CD4-positive, alpha-beta T cell treated with Interferon alpha-2 for 1 hour (primary cell): ENCODE measurements around the gene MMP28.

Experiments
- DNase-seq, 2 donors: peaks; one replicate each; pipeline ENCODE4 v3.0.0-alpha.2; 2020 to 2022

MMP28 gene

DNA sequence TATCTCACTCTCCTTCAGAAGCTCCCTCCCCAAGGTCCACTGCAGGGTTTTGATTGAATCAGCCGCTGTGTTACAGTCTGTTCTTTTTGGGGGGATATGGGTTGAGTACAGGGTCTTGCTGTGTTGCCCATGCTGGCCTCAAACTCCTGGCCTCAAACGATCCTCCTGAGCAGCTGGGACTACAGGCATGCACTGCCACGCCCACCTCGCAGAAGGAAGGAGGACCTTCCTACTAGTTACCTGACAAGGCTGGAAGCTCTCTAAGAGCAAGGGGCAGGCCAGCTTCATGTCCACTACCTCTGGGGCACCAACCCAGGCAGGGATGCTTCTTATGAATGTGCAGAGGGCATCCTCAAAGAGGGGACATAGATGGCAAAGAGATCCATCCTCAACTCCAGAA is 1.9 kb upstream of the MMP28 start:
- no peak for DNase-seq

DNA sequence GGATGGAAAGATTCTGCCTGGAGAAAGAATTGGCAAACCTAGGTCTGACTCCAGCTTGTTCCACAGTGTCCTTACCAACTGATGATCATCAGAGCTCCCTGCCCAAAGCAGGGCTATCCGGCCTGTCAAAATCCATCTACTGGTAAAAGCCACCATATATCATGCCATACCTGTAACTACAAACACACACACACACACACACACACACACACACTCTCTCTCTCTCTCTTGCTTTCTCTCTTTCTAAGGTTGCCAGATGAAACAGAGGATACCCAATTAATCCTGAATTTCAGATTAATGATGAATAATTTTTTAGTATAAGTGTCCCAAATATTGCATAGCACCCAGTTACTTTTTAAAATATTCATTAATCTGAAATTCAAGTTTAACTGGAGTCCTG is 1.5 kb upstream of the MMP28 start:
- DNase-seq = no peak

DNA sequence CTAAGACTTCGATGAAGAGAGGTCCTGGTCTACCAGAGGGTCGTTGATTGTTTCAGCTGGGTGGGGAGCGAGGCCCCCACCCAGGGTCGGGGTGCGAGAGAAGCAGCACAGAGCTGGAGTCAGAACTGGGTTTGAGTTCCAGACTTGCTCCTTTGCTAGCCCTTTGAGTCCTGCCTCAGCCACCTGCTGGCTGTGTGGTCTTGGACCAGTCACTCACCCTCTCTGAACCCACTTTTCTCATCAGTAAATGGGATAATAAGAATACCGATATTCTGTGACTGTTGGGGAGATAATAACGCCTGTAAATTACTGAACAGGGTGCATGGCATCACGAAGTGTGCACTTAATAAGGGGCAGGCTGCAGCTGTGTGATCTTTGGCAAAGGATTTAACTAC is 427 bp upstream of the MMP28 start:
- DNase-seq = no peak

DNA sequence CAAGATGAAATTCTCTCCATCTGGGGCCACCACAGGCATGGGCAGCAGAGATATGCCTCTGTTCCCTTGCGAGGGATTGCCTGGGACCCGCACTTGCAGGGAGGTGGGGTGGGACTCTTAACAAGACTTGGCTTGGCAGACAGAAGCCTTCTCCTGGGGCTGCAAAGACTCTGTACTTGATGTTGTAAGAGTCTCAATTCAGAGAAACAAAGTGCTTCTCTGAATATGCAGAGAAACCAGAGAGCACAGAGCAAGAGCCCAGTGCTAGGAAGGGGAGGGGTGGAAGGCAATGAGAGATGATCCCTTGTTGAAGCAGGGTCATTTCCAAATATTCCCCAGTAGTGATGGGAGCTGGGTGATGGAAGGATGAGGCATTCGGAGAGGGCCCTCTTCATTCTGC is 2.2 kb downstream of the MMP28 start:
- no peak for DNase-seq

DNA sequence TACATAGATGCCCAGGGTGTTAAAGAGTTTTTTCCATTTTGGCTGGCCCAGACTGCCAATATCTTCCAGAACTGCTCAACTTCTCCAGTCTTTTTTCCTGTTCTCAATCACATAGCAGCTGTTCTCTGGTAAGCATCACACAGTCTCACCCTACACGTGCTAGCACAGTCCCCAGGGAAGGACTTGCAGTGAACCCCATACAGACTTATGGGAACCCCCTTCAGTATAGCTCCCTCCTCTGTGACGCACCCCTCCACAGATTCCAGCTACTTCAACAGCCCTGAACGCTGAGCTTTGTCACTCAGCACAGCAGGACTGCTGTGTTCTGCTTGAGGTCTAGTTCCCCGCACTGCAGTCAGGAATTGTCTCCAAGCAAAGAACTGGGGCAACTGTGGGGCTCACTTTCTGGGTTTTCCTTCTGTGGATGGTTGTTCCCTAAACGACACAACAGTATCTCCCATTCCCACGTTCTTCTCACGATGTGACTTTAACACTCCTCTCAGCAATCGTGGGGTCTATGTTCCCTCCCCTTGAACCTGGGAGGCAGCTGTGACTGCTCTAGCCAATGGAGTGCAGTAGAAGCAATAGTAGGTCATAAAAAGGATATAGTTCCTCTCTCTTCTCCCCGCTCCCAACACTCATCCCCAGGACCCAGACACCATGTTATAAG is 3.6 kb downstream of the MMP28 start:
- DNase-seq = no peak

DNA sequence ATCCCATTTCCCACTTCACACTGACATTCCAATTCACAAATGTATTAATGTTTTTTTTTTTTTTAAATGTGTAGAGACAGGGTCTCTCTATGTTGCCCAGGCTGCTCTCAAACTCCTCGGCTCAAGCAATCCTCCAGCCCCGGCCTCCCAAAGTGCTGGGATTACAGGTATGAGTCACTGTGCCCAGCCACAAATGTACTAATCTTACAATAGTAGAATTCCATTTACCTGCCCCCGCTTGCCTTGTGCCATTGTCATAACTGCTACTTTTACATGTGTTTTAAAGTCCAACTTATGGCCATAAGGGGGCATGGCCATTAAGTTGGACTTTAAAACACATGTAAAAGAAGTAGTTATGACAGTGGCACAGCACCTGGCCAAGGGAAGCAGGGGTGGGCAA is 4.6 kb downstream of the MMP28 start:
- no peak for DNase-seq

DNA sequence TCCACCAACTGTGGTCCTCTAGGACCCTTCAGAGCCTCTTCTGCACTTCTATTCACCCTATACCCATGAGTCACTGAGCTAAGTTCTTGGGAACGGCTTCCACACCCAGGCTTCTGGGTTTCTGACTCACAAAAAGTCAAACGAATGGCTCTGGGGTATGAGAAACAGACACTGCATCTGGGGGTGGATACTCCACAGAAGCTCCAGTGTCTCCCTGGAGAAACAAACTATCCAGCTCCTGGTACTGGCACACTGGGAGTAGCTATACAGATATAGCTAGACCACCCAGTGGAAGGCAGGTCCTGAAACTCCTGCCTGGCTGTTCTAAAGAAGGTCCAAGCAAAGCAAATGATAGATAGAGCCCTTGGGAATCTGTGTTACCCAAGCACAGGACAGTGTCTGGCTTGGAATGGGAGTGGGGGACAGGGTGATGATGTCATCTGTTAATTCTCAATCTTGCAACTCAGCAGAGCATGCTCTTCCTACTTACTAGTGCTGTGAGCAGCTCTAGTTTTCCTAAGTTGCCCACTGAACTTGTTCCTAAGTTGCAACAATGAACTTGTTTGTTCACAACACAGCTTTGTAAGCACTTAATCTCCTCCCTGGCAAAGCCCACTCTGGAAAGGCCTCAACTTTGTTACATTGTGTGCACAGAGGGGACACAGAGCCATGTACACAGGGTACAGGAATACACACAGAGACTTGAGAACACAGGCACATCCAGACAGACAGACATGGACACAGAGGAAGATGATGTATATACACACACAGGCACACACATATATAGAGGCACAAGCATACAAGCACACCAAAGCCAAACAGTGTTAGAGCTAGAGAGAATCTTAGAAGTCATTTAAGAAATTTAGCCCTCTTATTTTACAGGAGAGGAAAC is 6.7 kb downstream of the MMP28 start:
- DNase-seq = no peak

DNA sequence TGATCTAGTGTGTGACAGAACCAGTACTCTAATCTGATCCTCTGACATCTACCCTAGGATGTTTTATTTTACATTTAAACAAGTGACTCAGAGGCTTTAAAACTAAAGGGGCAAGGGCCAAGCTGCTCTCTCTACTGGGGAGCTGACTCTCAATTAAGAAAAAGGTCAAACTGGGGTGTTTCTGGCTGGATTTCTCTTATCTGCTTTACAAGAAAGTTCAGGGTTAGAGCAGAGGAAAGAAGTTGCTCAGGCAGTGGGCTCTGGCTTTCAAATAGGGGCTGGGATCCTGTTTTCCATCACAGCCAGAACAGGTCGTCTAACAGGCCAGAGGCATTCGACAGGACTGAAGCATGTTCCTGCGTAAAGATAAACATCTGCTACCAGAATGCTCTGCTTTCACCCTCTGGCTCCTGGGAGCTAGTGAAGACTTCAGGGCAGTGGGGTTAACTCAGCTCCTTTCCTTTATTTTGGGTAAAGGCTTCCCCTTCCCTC is 8.5 kb downstream of the MMP28 start:
- no peak for DNase-seq

DNA sequence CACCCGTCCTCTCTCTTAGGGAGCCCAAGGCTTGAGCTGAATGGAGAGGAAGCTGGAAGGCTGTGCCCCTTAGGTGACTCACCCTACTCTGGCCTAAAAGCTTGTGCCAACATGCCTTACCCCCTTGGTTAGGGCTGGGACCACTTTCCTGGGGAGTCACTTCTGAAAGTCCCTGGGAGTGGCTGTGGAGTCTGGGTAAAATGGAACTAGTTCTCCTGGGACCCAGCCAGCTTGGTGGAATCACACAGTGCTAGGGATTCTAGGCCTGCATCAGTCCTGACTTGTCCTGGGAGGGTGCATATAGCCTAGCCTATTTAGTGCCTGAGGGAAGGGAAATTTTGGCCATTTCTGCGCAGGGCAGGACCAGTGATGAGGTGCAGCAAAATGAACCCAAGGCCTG is 10.5 kb downstream of the MMP28 start:
- DNase-seq = no peak

DNA sequence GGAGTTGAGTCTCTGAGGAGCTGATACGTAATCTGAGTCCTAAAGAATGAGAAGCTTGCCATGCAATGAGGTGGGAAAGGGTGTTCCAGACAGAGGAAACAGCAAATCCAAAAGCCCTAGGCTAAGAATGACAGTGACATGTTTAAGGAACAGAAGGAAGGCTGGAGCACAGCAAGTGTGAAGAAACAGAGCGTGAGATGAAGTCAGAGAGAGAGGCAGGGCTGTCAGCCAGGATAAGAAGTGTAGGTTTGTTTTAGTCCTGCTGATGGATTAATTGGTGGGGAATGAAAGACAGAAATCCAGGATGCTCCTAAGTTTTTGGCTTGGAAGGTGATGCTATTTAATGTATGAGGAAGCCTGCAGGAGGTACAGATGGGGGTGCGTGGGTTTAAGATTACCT is 14.5 kb downstream of the MMP28 start:
- no peak for DNase-seq

DNA sequence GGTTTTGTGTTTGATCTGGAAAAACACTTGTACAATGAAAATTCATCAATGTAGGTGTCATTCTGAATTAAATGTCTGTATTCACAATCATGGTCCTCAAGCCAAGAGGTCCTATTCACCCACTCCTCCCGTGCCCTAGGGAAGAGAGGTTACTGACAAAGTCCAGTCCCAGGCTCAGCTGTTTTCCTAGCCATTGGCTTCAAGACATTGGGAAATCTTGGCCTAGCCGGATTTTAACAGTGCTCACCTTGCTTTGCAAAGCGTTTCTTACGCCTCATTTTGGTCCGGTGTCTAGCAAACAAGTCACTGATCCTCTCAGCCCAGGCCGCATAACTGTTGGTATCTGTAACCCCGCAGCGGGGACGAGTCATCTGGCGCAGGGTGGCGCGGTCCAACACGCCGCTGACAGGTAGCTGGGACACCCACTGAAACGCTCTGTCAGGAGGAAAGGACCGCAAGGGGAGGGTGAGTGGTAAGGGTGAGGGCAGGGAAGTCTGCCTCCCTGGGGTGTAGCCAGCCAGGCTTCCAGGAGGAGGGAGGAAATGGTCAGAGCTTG is 16.7 kb downstream of the MMP28 start:
- no peak for DNase-seq

DNA sequence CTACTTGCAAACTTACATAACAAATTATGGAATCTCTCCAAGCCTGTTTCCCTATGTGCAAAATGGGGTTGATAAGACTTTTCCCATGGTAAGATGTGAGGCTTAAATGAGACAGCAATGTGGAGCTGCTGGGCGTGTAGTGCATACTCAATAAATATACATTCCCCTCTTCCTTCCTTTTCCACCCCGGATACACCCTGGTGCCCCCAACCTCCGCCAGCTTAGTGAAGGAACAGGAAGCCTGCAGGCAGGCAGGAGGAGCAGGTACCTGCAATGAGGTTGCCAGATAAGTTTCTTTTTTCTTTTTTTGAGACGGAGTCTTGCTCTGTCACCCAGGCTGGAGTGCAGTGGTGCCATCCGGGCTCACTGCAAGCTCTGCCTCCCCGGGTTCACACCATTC is 19.9 kb downstream of the MMP28 start:
- DNase-seq = no peak

DNA sequence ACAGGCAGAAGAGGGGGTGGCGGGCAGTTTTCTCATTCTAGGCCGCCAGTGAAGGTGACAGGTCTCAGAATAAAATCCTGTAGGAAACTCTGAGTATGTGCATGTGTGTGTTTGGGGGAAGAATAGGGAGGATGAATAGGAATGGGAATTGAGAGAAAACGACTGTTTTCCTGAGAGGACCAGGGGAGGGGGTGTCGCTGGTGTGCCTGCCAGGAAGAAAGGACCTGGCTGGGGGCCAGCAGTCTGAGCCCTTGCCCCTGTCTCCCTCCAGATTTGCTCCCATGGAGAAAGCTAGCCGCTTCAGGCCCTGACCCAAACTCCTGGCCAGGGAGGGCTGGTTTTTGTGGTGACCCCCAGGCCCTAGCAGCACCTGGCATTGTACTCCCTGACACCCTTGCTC is 20.4 kb downstream of the MMP28 start:
- DNase-seq = no peak

DNA sequence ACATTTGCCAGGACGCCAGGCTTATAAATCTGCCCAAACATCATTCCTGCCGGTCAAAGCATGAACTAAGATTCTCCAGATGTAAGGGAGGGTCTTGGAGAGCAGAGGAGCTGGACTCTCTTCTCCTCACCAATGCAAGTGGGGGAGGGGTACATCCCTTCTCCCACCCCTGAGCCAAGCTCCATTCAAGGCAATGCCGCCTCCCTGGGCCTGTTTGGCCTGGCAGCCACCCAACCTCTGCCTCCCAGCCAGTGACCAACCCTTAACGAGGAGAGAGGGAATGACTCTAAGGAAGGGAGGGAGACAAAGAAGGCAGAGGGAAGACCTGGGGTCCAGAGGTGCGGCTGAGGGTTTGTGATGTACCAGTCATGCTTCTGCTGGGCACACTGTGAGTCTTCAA is 20.9 kb downstream of the MMP28 start:
- no peak for DNase-seq

DNA sequence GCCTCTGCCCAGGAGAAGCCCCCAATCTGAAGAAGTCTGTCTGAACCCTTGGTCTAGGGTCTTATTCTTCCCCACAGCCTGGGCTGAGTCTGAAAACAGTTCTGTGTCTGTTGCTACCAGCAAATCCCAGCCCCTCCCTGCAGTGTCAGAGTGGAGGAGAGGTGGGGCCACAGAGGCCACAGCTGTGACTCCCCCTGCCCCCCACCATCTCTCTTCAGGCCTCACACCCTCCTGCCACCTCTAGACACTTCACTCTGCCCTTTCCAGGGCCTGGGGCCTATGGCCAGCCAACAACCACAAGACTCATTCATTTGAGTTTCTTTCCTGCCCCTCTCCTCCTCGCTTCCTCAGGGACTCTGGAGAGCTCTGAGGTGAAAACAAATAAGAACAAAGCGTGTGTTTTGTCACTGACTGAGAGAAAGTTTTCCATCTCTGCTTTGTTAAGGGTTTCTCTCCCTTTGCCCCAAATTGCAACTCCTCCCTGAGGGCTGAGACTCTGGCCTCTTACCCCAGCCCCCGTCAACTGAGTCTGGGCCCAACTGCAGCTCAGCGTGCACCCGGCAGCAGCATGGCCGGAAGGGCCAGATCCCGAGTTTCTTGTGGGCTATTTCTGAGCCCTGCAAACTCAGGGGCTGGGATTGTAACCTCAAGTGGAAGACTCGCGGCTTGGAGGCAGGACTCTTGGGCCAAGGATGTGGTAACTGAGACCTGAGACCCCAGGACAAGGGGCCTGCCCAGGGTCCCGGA is 21.6 kb downstream of the MMP28 start:
- no peak for DNase-seq

DNA sequence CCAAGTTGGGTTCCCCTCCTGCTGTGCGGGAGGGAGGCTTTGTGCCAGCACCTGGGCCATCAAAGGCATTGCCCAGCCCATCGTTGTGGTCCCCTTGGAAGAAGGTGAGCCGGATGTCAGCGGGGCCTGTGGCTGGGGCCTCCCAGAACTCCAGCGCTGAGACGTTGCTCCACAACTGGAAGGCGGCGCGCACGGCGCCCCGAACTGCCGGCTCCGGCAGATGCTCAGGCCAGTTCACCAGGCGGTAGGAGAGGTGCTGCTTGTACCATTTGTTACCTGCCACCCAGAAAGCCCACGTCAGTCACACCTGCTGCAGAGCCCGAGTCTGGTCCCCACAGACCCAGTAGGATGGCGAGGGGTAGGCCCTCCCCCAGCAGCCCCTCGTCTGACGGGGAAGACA is 22.3 kb downstream of the MMP28 start:
- no peak for DNase-seq

DNA sequence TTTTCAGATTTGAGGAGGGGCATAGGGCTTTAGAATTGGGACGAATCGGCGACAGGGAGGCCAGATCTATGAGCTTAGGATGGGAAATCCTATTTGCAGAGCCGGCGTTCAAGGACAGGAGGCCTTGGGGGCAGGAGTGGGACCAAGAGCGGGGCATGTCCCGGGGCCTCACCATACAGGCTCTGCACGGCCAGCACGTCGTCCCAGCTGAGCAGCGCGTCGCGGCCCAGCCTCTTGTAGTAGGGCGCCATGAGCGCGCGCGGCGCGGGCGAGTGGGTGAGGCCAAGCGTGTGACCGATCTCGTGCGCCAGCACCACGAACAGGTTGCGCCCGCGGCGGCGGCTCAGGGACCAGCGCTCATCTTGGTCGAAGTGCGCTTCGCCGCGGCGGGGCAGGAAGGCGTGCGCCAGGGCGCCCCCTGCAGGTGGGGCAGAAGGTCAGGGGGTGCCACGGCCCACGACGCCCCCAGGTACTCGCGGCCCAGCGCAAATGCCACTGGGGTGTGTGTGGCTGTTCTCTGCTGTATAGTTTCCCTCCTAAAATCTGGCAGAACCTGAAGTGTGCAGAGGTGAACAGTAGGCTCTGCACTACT is 25.4 kb downstream of the MMP28 start:
- no peak for DNase-seq

DNA sequence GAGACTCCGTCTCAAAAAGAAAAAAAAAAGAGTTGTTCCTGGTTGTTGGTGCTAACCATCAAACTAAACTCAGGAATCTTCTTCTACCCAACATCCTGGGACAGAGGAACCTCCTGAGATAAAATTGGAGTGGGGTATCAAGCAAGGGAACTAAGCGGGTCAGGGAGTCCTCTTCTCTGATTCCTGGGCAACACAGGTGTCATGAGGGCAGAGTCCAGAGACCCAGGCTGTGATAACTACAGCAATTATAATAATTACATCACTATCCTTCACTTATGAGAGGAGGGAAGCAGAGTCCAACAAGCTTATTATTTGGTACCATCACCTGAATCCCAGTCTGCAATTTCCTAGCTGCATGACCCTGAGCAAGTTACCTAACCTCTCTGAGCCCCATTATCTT is 26.6 kb downstream of the MMP28 start:
- no peak for DNase-seq

DNA sequence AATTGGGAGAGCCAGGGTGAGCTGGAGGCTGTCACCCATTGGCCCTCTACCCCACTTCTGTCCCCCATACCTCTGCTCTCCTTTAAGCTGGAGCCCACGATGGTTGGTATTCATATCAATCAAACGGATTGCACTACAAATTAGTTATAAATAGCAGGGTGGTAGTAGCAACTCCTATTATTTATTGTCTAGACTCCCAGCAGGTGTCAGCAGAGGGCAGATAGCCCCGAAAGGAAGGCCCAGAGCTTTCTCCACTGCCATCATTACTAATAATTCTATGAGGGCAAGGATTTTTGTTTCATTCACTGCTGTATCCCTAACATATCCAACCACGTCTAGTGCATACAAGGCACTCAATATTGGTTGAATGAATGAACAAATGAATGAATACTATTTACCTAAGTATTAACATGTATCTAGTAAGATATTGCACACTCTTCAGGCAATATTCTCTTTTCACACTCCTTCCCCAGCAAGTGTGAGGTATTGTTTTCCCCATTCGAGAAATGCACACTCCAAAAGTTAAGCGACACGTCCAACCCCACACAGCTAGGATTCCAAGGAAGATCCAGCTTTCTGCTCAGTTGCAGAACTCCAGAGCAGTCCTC is 28.4 kb downstream of the MMP28 start:
- DNase-seq = peak; percentile 18 to 51

DNA sequence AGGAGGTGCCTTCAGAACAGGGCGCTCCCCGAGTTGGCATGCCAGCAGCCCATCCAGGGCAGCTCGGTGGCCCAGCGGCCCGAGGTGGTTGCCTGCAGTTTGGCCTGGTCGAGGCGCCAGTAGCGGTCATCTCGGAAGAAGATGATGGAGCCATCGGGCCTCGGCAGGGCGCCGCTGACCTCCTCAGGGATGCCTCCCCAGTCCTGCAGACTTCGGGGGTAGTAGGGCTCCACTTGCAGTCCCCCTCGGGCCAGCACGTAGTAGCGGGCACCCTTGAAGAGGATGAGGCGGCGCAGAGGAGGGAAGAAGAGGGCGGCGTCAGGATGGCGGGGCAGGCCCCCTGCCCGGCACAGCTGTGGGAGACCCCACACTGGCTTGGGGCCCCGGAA is 29.0 kb downstream of the MMP28 start:
- DNase-seq = no peak

DNA sequence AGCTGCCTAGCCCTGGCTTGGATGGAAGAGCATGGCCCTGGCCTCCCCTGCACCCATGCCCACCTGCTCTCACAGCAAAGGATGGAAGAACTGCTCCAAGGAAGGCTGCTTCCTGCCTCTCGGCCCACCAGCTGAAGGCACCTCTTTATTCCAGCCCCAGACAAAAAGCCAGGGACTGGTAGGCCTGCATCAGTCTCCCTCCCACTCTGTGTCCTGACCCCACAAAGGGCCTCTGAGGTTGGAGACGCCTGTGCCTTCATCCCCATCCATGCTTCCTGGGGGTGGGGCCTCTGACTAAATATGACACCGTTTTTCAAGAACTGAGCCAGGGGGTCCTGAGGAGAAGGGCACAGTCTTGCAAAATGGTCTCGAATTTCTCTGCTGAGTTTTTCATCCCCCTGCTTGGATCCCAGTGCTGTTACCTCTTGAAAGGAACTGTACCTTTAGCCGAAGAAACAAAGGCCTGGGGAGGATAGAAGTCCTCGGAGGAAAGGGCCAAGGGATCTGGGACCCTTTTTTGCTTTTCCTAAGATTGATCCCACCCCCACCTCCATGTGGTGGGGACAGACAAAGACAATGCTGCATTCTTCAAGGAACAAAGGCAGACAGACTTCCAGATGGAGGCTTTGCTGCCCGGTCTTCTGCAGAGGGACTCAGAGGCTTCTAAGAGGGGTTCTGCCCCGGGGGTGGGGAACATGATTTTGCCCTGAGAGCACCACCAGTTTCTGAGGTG is 29.5 kb downstream of the MMP28 start:
- DNase-seq = no peak
